Colonic mucosa (tissue), 4 donors: Measurements from ENCODE around the gene TNS3. TPM values are rescaled to one million over a fixed set of nuclear protein-coding genes. Genes with fewer than 3 reads are reported as not detected.

Source experiments
- DNase-seq: peaks from one replicate; pipeline ENCODE4 v3.0.0-alpha.2; 2020
- H3K27ac ChIP-seq: fragments of 200-600 bp; one replicate; pipeline ENCODE4 v1.8.0; 2021
- H3K27me3 ChIP-seq: fragments of 200-600 bp; one replicate; pipeline ENCODE4 v1.8.0; 2021
- H3K36me3 ChIP-seq: fragments of 200-600 bp; one replicate; pipeline ENCODE4 v1.8.0; 2021
- H3K4me1 ChIP-seq: fragments of 200-600 bp; one replicate; pipeline ENCODE4 v1.8.0; 2021; ENCODE audit warnings: mild to moderate bottlenecking
- H3K4me3 ChIP-seq: fragments of 200-600 bp; one replicate; pipeline ENCODE4 v1.8.0; 2021
- H3K9ac ChIP-seq, 2 donors: one replicate each; pipeline ENCODE4 v1.7.0; 2013; ENCODE audit warnings: control low read depth in 2 of 2, low read depth in 2 of 2, low read length in 2 of 2
- H3K9me3 ChIP-seq: fragments of 200-600 bp; one replicate; pipeline ENCODE4 v1.8.0; 2021
- intact Hi-C: fragments of 100-400 bp; cut with DNase I; formaldehyde crosslinking; loops from one replicate; pipeline ENCODE4 v1.14.1; 2022
- total RNA-seq, 2 donors: library from RNA; stranded (reverse); fragmentation: NEBNext Ultra II Directional in 1 of 2; extraction: Animal tissue kit (Norgen Biotek cat#: 25700) in 1 of 2; gene quantifications; one replicate each; pipeline ENCODE4 v1.2.1, GENCODE V29; 2021
- TF ChIP-seq, protein P1 (sequence below): fragments of 200-600 bp; IDR thresholded peaks from one replicate; pipeline ENCODE4 v1.8.0; 2022; ENCODE audit warnings: antibody characterized with exemption, mild to moderate bottlenecking
- donor health status: healthy.
- donor health status: DM: no; HTN: no; CAD: no.
- donor health status: DM: no; HTN: no; CAD: no.

The TNS3 gene
- total RNA-seq, 2 donors from 2014 or later = 41.1 to 58.2 TPM

DNA sequence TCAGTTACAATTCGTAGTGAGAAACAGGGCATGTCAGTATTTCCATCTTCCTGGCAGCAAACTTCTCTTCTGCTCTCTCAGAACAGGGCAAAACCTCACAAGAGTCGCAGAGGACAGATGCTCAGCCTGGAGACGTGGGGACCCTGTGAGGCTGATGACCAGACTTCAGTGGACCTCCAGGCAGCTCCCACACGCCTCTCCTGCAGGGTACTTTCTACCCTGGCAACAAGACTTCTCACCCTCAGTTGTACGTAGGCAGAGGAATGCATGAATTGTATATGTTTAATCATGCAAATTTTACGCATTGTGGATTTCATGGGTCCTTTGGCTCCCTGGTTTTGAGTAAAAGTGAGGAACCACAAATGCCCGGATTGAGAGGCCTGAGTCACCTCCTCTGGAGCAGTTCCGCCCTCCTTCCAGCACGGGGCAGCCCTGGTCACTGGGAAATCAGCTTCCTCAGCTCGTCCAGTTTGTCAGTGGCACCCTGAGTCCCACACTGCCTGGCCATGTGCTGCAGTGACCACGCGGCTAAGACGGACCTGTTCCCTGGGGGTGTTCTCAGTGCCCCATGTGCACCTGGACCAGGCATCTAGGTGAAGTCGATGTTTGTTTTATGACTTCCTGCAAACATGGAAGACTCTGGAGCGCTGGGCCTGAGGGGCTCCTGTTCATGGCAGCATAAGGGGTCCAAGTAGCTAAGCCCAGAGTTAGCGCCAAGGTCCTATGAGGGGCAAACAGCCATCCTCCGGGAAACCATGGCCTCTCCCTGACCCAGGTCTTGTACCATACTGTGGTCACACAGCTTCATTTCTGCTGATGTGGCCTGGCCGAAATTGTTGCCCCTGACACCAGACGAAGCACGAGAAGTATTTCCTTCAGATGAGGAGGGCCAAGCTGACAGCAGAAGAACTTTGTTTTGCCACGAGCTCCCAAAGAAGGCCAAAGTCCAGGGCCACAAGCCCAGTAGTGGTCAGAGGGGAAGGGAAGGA, 165.1 kb downstream of the TNS3 start:
- Histone ChIP-seq H3K4me3 (no peak overlapping the region), H3K36me3 (no peaks in the 10 kb centered on the region), H3K9me3 (no peaks in the 10 kb centered on the region), H3K27me3 (no peaks in the 10 kb centered on the region), H3K27ac (no peak overlapping the region), H3K4me1 (no peaks in the 10 kb centered on the region), H3K9ac (no peak overlapping the region)
- TF ChIP-seq, protein P1, sequence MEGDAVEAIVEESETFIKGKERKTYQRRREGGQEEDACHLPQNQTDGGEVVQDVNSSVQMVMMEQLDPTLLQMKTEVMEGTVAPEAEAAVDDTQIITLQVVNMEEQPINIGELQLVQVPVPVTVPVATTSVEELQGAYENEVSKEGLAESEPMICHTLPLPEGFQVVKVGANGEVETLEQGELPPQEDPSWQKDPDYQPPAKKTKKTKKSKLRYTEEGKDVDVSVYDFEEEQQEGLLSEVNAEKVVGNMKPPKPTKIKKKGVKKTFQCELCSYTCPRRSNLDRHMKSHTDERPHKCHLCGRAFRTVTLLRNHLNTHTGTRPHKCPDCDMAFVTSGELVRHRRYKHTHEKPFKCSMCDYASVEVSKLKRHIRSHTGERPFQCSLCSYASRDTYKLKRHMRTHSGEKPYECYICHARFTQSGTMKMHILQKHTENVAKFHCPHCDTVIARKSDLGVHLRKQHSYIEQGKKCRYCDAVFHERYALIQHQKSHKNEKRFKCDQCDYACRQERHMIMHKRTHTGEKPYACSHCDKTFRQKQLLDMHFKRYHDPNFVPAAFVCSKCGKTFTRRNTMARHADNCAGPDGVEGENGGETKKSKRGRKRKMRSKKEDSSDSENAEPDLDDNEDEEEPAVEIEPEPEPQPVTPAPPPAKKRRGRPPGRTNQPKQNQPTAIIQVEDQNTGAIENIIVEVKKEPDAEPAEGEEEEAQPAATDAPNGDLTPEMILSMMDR = no peak
- intact Hi-C loops = loop anchor here (10.0 kb wide), 1 partner anchor 142 kb away; no protein-coding TSS in a partner anchor
- no peak for DNase-seq

GRCh38 chr7:47415318-47416212, 166.3 kb downstream of the TNS3 start:
- Histone ChIP-seq H3K27me3 (no peaks in the 10 kb centered on the region), H3K4me1 (no peaks in the 10 kb centered on the region), H3K36me3 (no peaks in the 10 kb centered on the region), H3K9me3 (no peaks in the 10 kb centered on the region), H3K9ac (no peak overlapping the region), H3K27ac (no peak overlapping the region), H3K4me3 (no peak overlapping the region)
- no peak for DNase-seq
- TF ChIP-seq, protein P1 = no peak
- intact Hi-C loops = loop anchor here (10.0 kb wide), 1 partner anchor 141 kb away; no protein-coding TSS in a partner anchor

- Histone ChIP-seq H3K36me3 (no peaks in the 10 kb centered on the region), H3K27ac (no peak overlapping the region)
Measured at GRCh38 chr7:47414342-47415317, 167.3 kb downstream of the TNS3 start.

GRCh38 chr7:47413526-47414341, 168.2 kb downstream of the TNS3 start:
- Histone ChIP-seq H3K27me3 (no peaks in the 10 kb centered on the region), H3K27ac (no peak overlapping the region), H3K9ac (no peak overlapping the region), H3K36me3 (no peaks in the 10 kb centered on the region), H3K4me3 (no peak overlapping the region), H3K4me1 (no peaks in the 10 kb centered on the region), H3K9me3 (no peaks in the 10 kb centered on the region)
- no peak for DNase-seq
- TF ChIP-seq, protein P1 = no peak
- intact Hi-C loops = loop anchor here (10.0 kb wide), 1 partner anchor 139 kb away; no protein-coding TSS in a partner anchor

More at GRCh38 chr7:47414342-47415317, 167.3 kb downstream of the TNS3 start:
- no peak for DNase-seq
- Histone ChIP-seq H3K4me1 (no peaks in the 10 kb centered on the region), H3K27me3 (no peaks in the 10 kb centered on the region), H3K9me3 (no peaks in the 10 kb centered on the region), H3K4me3 (no peak overlapping the region), H3K9ac (no peak overlapping the region)
- TF ChIP-seq, protein P1 = no peak
- intact Hi-C loops = loop anchor here (10.0 kb wide), 1 partner anchor 140 kb away; no protein-coding TSS in a partner anchor
